ENCODE results near the gene VWA3A.

- TF ChIP-seq, protein P1, sequence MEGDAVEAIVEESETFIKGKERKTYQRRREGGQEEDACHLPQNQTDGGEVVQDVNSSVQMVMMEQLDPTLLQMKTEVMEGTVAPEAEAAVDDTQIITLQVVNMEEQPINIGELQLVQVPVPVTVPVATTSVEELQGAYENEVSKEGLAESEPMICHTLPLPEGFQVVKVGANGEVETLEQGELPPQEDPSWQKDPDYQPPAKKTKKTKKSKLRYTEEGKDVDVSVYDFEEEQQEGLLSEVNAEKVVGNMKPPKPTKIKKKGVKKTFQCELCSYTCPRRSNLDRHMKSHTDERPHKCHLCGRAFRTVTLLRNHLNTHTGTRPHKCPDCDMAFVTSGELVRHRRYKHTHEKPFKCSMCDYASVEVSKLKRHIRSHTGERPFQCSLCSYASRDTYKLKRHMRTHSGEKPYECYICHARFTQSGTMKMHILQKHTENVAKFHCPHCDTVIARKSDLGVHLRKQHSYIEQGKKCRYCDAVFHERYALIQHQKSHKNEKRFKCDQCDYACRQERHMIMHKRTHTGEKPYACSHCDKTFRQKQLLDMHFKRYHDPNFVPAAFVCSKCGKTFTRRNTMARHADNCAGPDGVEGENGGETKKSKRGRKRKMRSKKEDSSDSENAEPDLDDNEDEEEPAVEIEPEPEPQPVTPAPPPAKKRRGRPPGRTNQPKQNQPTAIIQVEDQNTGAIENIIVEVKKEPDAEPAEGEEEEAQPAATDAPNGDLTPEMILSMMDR (IDR thresholded peaks at IDR 0.05), result no peak
- no peak for TF ChIP-seq POLR2A (IDR thresholded peaks at IDR 0.05)
Observed at GRCh38 chr16:22181843-22182242, 89.5 kb downstream of the VWA3A start.
